K562 (cell line): ENCODE data around the gene TRIM44. TPM values are rescaled to one million over a fixed set of nuclear protein-coding genes. Genes with fewer than 3 reads are reported as not detected.

ENCODE experiments used
- CUX1 ChIP-seq: fragments of 200-800 bp; sonication (Bioruptor generic); IDR thresholded peaks from 2 replicates; pipeline ENCODE4 v1.6.1; 2016; ENCODE audit warnings: missing genetic modification characterization, missing compliant biosample characterization
- E2F1 ChIP-seq: sonication (generic); formaldehyde crosslinking; IDR thresholded peaks from 2 replicates; pipeline ENCODE4 v1.8.1; 2023; ENCODE audit warnings: mild to moderate bottlenecking, missing genetic modification reagents, moderate library complexity
- HDAC8 ChIP-seq: fragments of 450-650 bp; IDR thresholded peaks from 2 replicates; pipeline ENCODE4 v1.6.1; 2016; ENCODE audit warnings: mild to moderate bottlenecking, missing genetic modification characterization, moderate library complexity, missing compliant biosample characterization
- HLTF ChIP-seq: fragments of 450-650 bp; IDR thresholded peaks from 2 replicates; pipeline ENCODE4 v1.6.1; 2016
- MAFG ChIP-seq: fragments of 450-650 bp; conservative IDR thresholded peaks from 2 replicates; pipeline ENCODE4 v1.6.1; 2016; ENCODE audit warnings: missing genetic modification characterization, missing compliant biosample characterization
- RUNX1 ChIP-seq: sonication (generic); IDR thresholded peaks from 2 replicates; pipeline ENCODE4 v1.6.1; 2016; ENCODE audit warnings: antibody characterized with exemption, low read depth
- SUPT5H ChIP-seq: fragments of 450-650 bp; IDR thresholded peaks from 2 replicates; pipeline ENCODE4 v1.6.1; 2016
- TAF7 ChIP-seq: fragments of 450-650 bp; IDR thresholded peaks from 2 replicates; pipeline ENCODE4 v1.6.1; 2016; ENCODE audit warnings: missing genetic modification characterization, missing compliant biosample characterization
- ZNF316 ChIP-seq: fragments of 450-650 bp; IDR thresholded peaks from 2 replicates; pipeline ENCODE4 v1.6.1; 2016
- polyA plus RNA-seq, 8 experiments: library from polyadenylated mRNA; depleted of rRNA in 4 of 8; stranded (reverse) in 5 of 8; unstranded in 3 of 8; fragments of >200 nt; fragmentation: Nextera tagmentation in 2 of 8; fragmentation: Illumina TruSeq in 1 of 8; extraction: Ambion mirVana in 2 of 8; extraction: Trizol in 1 of 8; gene quantifications; 2 replicates each; pipeline versions ENCODE4 v1.2.1 to v1.2.3, GENCODE V29; 2011 to 2014; ENCODE audit warnings: inconsistent platforms in 1 of 8, missing spikeins in 1 of 8
- total RNA-seq, 7 experiments: library from RNA; depleted of rRNA in 6 of 7; stranded (reverse); fragments of >200 nt in 6 of 7; fragmentation: Illumina TruSeq in 2 of 7; extraction: Trizol in 2 of 7; gene quantifications; 2 replicates each; pipeline versions ENCODE4 v1.2.1 to v1.2.3, GENCODE V29; 2011 to 2021; ENCODE audit warnings: low replicate concordance in 1 of 7

Gene TRIM44
- total and polyA plus RNA-seq, 9 of the 15 experiments (the other 6 are each of a cell fraction or from before 2014, with no cell fraction given): 8.3 to 105 (median 37.2) TPM

DNA sequence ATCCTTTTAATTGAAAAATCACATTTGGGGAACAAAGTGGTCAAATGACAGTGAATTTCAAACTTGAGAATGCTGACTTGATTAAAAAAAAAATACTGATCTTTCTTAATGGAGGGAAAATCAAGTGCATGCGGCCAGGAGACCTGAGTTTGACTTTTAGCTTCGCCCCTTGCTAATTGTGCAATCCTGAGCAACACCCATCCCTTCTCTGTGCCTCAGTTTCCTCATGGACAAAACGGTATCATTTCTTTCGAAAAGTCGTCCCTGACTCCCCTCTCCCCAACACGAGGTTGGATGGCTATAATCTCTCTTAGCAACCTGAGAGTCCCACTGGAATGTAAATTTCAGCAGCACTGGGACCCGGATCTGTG, 45.3 kb upstream of the TRIM44 start (continued):
- TF ChIP-seq CUX1 (CRISPR knock-in tag) (no peak), E2F1 (CRISPR knock-in tag) (no peak), ZNF316 (peak; percentile 50), RUNX1 (no peak), MAFG (peak; percentile 22; the same call in 1 of the 2 replicates), HLTF (no peak), HDAC8 (tag) (no peak), SUPT5H (no peak), TAF7 (tag) (no peak)
